H1 (cell line): ENCODE measurements around the gene ROR1. TPM values are rescaled to one million over a fixed set of nuclear protein-coding genes. Genes with fewer than 3 reads are reported as not detected.

Source experiments
- EGR1 ChIP-seq: IDR thresholded peaks from 2 replicates; pipeline ENCODE4 v1.6.1; 2011; ENCODE audit warnings: low read depth, low read length, borderline replicate concordance
- polyA plus RNA-seq, 7 experiments: library from polyadenylated mRNA; depleted of rRNA in 3 of 7; stranded (reverse) in 5 of 7; unstranded in 2 of 7; fragments of >200 nt in 5 of 7; fragments of 200-250 nt in 2 of 7; gene quantifications; 1 replicate in 5 of 7; 2 replicates in 1 of 7; 4 replicates in 1 of 7; pipeline versions ENCODE4 v1.2.1 to v1.2.3, GENCODE V29; 2011 to 2013; ENCODE audit warnings: missing spikeins in 2 of 7, mixed read lengths in 2 of 7
- total RNA-seq: library from RNA; stranded (reverse); fragmentation: NEBNext Ultra II Directional; extraction: Animal tissue kit (Norgen Biotek cat#: 25700); gene quantifications from 2 replicates; pipeline ENCODE4 v1.2.1, GENCODE V29; 2021

Gene ROR1
- total and polyA plus RNA-seq, 2 of the 8 experiments (the other 6 are each of a cell fraction or from before 2014, with no cell fraction given): 33.6 to 73.6 TPM

DNA sequence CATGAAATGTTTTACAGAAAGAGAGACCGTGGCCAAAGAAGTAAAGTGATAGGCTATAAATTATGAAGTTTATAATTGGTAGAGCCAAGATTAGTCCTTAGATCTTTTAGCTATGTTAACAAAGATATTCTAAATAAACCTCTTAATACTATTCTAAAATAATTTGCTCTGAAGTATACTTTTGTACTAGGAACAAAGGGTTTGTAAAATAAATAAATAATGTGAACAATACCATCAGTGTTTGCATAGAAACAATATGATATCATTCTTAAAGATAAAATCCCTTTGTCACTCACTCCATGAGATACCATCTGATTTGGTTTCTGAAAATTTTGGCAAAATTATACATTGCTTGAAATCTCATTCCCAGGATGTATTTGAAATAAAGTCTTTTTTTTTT, 322.0 kb downstream of the ROR1 start (continued):
- TF ChIP-seq EGR1: no peak
